Prostate gland (tissue), 2 donors: ENCODE data around the gene GMPR. TPM values are rescaled to one million over a fixed set of nuclear protein-coding genes. Genes with fewer than 3 reads are reported as not detected.

Source experiments
- DNase-seq: peaks from one replicate; pipeline ENCODE4 v3.0.0-alpha.2; 2019; ENCODE audit warnings: low spot score
- H3K27ac ChIP-seq, 2 donors: fragments of 200-600 bp; sonication (generic); 2 replicates each; pipeline ENCODE4 v1.5.1; 2017 to 2019
- H3K27me3 ChIP-seq: fragments of 200-600 bp; sonication (generic); replicated peaks from 2 replicates; pipeline ENCODE4 v1.5.1; 2019; ENCODE audit not compliant: insufficient read depth
- H3K36me3 ChIP-seq, 2 donors: fragments of 200-600 bp; sonication (generic); 1 replicate in 1 of 2; 2 replicates in 1 of 2; pipeline versions ENCODE4 v1.5.1 to v1.8.1; 2017 to 2019
- H3K4me1 ChIP-seq: fragments of 200-600 bp; sonication (generic); replicated peaks from 2 replicates; pipeline ENCODE4 v1.5.1; 2019
- H3K4me3 ChIP-seq, 2 donors: fragments of 200-600 bp; sonication (generic); 2 replicates each; pipeline ENCODE4 v1.5.1; 2017 to 2019
- H3K9me3 ChIP-seq: fragments of 200-600 bp; sonication (generic); 2 replicates; pipeline ENCODE4 v1.5.1; 2017
- POLR2A ChIP-seq: fragments of 450-650 bp; IDR thresholded peaks from one replicate; pipeline ENCODE4 v1.6.1; 2016; ENCODE audit warnings: antibody characterized with exemption, mild to moderate bottlenecking
- POLR2AphosphoS5 ChIP-seq: sonication (generic); formaldehyde crosslinking; IDR thresholded peaks from one replicate; pipeline ENCODE4 v1.6.1; 2017; ENCODE audit warnings: antibody characterized with exemption
- WGBS: methylation state at CpG from one replicate; pipeline ENCODE4 v1.1.5; 2018; 5-methylcytosine and 5-hydroxymethylcytosine counted together
- intact Hi-C: fragments of 100-400 bp; cut with DNase I; formaldehyde crosslinking; loops from one replicate; pipeline ENCODE4 v1.14.2; 2022
- total RNA-seq, 2 donors: library from RNA; depleted of rRNA; stranded (reverse); fragments of >200 nt; gene quantifications; one replicate each; pipeline ENCODE4 v1.1.0, GENCODE V29; 2016
- TF ChIP-seq, protein P1 (sequence below), 4 experiments: fragments of 200-600 bp in 2 of 4; fragments of 450-650 bp in 2 of 4; sonication (generic) in 2 of 4; IDR thresholded peaks; 1 replicate in 3 of 4; 2 replicates in 1 of 4; pipeline ENCODE4 v1.5.1; 2016 to 2019; ENCODE audit warnings: antibody characterized with exemption in 4 of 4, mild to moderate bottlenecking in 2 of 4, moderate library complexity in 2 of 4

The GMPR gene
- total RNA-seq, 2 donors from 2014 or later, result 228 to 266 TPM

DNA sequence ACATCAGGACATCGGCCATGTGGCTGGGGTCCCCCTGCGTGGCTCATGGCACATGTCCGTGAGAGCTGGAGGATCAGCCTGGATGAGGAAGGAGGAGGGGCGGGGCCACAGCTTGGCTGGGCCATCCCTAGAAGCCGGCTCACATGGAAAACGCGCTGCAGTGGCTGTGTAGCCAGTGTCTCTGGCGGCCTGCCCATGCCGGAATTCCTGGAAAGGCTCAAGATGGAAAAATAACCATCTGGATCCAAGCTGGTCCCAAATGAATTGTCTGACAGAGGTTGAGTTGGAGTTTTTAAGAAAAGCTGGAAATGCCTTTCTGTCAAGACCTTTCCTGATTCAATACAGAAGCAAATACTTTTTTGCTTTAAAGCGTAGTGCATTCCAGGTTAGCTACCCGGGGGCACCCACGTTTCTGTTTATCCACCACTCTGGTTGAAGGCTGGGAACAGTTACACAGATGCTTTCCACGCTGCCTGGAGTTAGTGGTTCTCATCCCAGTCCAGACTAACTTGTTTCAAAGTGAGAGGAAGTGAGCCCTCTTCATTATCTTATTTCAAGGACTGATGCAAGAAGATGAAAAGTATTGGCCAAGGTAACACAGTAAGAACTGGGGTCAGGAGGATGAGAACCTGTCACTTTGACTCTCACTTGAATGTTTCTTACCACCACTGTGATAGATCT is 99.0 kb downstream of the GMPR start:
- Histone ChIP-seq H3K9me3 (no peaks in the 10 kb centered on the region), H3K4me1 (no peaks in the 10 kb centered on the region), H3K27me3 (no peaks in the 10 kb centered on the region), H3K36me3 (no peaks in the 10 kb centered on the region), H3K4me3 (no peak overlapping the region), H3K27ac (no peak overlapping the region)
- intact Hi-C loops, result loop anchor here (5.0 to 10.0 kb wide), 3 partner anchors 65 to 627 kb away; no protein-coding TSS in a partner anchor
- peak; percentile 37 for DNase-seq
- TF ChIP-seq POLR2A (no peak), POLR2AphosphoS5 (peak; percentile 29)
- TF ChIP-seq, protein P1, sequence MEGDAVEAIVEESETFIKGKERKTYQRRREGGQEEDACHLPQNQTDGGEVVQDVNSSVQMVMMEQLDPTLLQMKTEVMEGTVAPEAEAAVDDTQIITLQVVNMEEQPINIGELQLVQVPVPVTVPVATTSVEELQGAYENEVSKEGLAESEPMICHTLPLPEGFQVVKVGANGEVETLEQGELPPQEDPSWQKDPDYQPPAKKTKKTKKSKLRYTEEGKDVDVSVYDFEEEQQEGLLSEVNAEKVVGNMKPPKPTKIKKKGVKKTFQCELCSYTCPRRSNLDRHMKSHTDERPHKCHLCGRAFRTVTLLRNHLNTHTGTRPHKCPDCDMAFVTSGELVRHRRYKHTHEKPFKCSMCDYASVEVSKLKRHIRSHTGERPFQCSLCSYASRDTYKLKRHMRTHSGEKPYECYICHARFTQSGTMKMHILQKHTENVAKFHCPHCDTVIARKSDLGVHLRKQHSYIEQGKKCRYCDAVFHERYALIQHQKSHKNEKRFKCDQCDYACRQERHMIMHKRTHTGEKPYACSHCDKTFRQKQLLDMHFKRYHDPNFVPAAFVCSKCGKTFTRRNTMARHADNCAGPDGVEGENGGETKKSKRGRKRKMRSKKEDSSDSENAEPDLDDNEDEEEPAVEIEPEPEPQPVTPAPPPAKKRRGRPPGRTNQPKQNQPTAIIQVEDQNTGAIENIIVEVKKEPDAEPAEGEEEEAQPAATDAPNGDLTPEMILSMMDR (IDR thresholded peaks at IDR 0.05), result no peak
- WGBS, result 24% methylated on average over 13 of the region's 13 CpGs

DNA sequence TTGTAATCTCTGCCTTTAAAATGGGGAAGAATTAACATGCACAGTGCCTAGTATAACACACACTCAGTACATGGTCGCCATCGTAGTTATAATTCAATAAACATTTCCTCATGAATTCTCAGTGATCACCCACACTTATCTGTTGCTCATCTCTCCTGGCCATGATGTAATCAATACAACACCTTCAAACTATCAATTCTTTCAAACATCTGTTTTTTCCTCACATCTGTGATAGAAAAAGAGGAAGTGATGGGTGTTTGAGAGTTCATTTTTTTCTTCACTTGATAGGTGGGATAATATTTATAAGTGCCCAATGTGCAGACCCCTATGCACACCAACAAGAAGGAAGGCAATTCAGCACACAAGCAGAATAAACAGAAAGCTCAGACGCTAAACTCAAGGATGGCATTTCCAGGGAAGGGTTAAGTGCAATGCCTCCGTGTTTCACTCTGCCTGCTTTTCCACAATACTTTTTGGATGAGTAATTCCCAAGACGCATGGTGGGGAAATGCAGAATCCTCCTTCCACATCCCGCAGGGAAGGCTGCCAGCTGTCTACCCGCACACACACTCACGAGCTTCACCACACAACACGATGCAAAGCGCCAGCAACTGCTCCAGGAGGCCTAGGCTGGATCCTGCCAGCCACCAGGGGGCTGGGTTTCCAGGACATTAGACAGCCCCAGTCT is 100.3 kb downstream of the GMPR start:
- no peaks in the 10 kb centered on the region for H3K4me1 ChIP-seq
- H3K4me3 ChIP-seq, result no peak overlapping the region
- intact Hi-C loops, result loop anchor here (5.0 to 10.0 kb wide), 3 partner anchors 64 to 626 kb away; no protein-coding TSS in a partner anchor
- no peaks in the 10 kb centered on the region for H3K27me3 ChIP-seq
- TF ChIP-seq POLR2AphosphoS5, result peak; percentile 40
- TF ChIP-seq POLR2A, result no peak
- TF ChIP-seq, protein P1 (IDR thresholded peaks at IDR 0.05), result peak in 3 of 4 experiments; percentile 14 to 49 (median 28)
- DNase-seq, result peak; percentile 31
- H3K27ac ChIP-seq, result no peak overlapping the region
- no peaks in the 10 kb centered on the region for H3K9me3 ChIP-seq
- 38% methylated on average over 10 of the region's 10 CpGs for WGBS
- no peaks in the 10 kb centered on the region for H3K36me3 ChIP-seq

DNA sequence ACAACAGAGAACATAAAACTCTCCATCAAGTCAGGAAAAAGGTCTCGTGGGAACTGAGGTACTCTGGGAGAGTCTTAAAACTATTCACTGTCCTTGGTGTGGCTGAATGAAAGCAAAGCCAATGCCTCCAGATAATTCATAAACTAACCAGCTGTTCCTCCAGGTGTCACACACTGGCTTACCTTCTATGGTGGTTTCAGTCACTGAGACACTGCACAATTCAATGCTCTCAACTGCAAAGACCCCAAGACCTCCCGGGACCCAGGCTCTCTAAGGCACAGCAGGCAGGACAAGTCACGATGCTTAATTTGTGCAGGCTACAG is 100.8 kb downstream of the GMPR start:
- intact Hi-C loops, result loop anchor here (5.0 to 10.0 kb wide), 3 partner anchors 63 to 626 kb away; no protein-coding TSS in a partner anchor
- H3K9me3 ChIP-seq, result no peaks in the 10 kb centered on the region
- no peaks in the 10 kb centered on the region for H3K4me1 ChIP-seq
- no peak for TF ChIP-seq POLR2AphosphoS5
- no peak for TF ChIP-seq POLR2A
- TF ChIP-seq, protein P1 (IDR thresholded peaks at IDR 0.05), result no peak
- WGBS, result 54% methylated on average over 3 of the region's 3 CpGs
- no peak for DNase-seq
- no peaks in the 10 kb centered on the region for H3K27me3 ChIP-seq
- H3K27ac ChIP-seq, result no peak overlapping the region
- H3K36me3 ChIP-seq, result no peaks in the 10 kb centered on the region
- no peak overlapping the region for H3K4me3 ChIP-seq

DNA sequence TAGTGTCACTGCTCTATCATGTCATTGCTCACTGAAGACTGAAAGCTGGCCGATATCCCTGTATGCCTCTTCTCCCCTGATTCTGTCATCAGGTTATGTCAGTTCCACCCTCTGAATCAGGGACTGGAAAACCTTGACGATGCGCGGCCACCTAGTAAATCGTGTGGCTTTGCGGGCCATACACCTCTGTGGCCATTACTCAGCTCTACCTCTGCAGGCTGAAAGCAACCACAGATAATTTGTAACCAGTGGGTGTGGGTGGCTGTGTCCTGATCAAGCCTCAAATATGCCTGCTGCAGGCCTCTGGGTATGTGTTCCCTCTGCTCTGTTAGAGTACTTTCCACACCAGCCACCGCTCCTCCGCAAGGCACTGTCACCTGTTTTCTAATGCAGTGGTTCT is 105.2 kb downstream of the GMPR start:
- H3K27me3 ChIP-seq, result no peaks in the 10 kb centered on the region
- WGBS, result 96% methylated on average over 8 of the region's 8 CpGs
- TF ChIP-seq POLR2AphosphoS5, result no peak
- TF ChIP-seq POLR2A, result no peak
- TF ChIP-seq, protein P1 (IDR thresholded peaks at IDR 0.05), result no peak
- H3K9me3 ChIP-seq, result no peaks in the 10 kb centered on the region
- no peaks in the 10 kb centered on the region for H3K4me1 ChIP-seq
- no peak overlapping the region for H3K4me3 ChIP-seq
- no peak overlapping the region for H3K27ac ChIP-seq
- intact Hi-C loops, result no loop called here
- H3K36me3 ChIP-seq, result no peaks in the 10 kb centered on the region
- DNase-seq, result no peak
